ENCODE measurements around the gene GJA5.

GRCh38 chr1:147726168-147726567 lies 34.2 kb downstream of the GJA5 start:
- TF ChIP-seq CTCF (IDR thresholded peaks at IDR 0.05) (no peak), POLR2A (IDR thresholded peaks at IDR 0.05) (no peak)
